A673 (cell line): ENCODE measurements around the gene CHN1. TPM values are rescaled to one million over a fixed set of nuclear protein-coding genes. Genes with fewer than 3 reads are reported as not detected.

Experiments
- BruUV-seq: library from RNA; stranded (reverse); fragments of 400-500 nt; replicated peaks from 2 replicates; lab custom pipeline; 2021; lab: Mats Ljungman, UMichigan
- CTCF ChIA-PET: fragments of 300-600 bp; sonication (Branson Sonifier 250); formaldehyde crosslinking; loops from one replicate; lab custom pipeline; 2022; ENCODE audit warnings: antibody characterized with exemption; lab: Charles Lee
- POLR2A ChIA-PET: fragments of 300-600 bp; sonication (Branson Sonifier 250); formaldehyde crosslinking; loops from one replicate; lab custom pipeline; 2022; ENCODE audit warnings: antibody characterized with exemption; ENCODE audit not compliant: low non-redundant PET; lab: Charles Lee
- DNase-seq: peaks from one replicate; pipeline ENCODE4 v3.0.0-alpha.2; 2015; ENCODE audit warnings: low spot score
- H3K27ac ChIP-seq: fragments of 200-600 bp; sonication (generic); 2 replicates; pipeline ENCODE4 v1.5.1; 2016; ENCODE audit warnings: mixed run types, low read depth, mild to moderate bottlenecking, mixed read lengths, antibody characterized with exemption, low read length; ENCODE audit not compliant: poor library complexity, severe bottlenecking
- H3K27me3 ChIP-seq: fragments of 200-600 bp; sonication (generic); replicated peaks from 2 replicates; pipeline ENCODE4 v1.6.1; 2017; ENCODE audit warnings: mixed run types, low read depth, mild to moderate bottlenecking, mixed read lengths, antibody characterized with exemption, low read length; ENCODE audit not compliant: insufficient read depth, poor library complexity
- H3K36me3 ChIP-seq: fragments of 200-600 bp; sonication (generic); 2 replicates; pipeline ENCODE4 v1.6.1; 2016; ENCODE audit warnings: mixed run types, mild to moderate bottlenecking, mixed read lengths, antibody characterized with exemption, low read length; ENCODE audit not compliant: insufficient read depth, poor library complexity, severe bottlenecking
- H3K4me1 ChIP-seq: fragments of 200-600 bp; sonication (generic); 2 replicates; pipeline ENCODE4 v1.6.1; 2017; ENCODE audit warnings: mixed run types, mild to moderate bottlenecking, mixed read lengths, antibody characterized with exemption, low read length; ENCODE audit not compliant: insufficient read depth, poor library complexity, severe bottlenecking
- H3K4me3 ChIP-seq: fragments of 200-600 bp; sonication (generic); 2 replicates; pipeline ENCODE4 v1.5.1; 2016; ENCODE audit warnings: low read depth, mixed run types, mild to moderate bottlenecking, mixed read lengths, low read length; ENCODE audit not compliant: poor library complexity, severe bottlenecking
- H3K9me3 ChIP-seq: fragments of 200-600 bp; sonication (generic); 2 replicates; pipeline ENCODE4 v1.6.1; 2016; ENCODE audit warnings: mixed run types, low read depth, mild to moderate bottlenecking, mixed read lengths, antibody characterized with exemption, low read length; ENCODE audit not compliant: poor library complexity, severe bottlenecking
- EZH2 ChIP-seq: fragments of 200-600 bp; sonication (generic); IDR thresholded peaks from 2 replicates; pipeline ENCODE4 v1.6.1; 2017; ENCODE audit warnings: borderline replicate concordance, low read depth, mild to moderate bottlenecking, mixed read lengths, antibody characterized with exemption, low read length; ENCODE audit not compliant: poor library complexity, severe bottlenecking
- intact Hi-C: fragments of 100-400 bp; cut with micrococcal nuclease; formaldehyde crosslinking; loops from one replicate; pipeline ENCODE4 v1.10.0; 2022; ENCODE audit not compliant: unreplicated experiment
- total RNA-seq: library from RNA; stranded (reverse); gene quantifications from 2 replicates; pipeline ENCODE4 v1.2.3, GENCODE V29; 2021
- TF ChIP-seq, protein P1 (sequence below): fragments of 300-800, 200-600 bp; sonication (generic); conservative IDR thresholded peaks from 2 replicates; pipeline ENCODE4 v1.5.1; 2017; ENCODE audit warnings: low read depth, mild to moderate bottlenecking, antibody characterized with exemption, low read length, moderate library complexity, mixed read lengths

The CHN1 gene
- total RNA-seq, 1 experiment from 2014 or later: 11.3 TPM

GRCh38 chr2:174777347-174778084, 227.7 kb downstream of the CHN1 start:
- Histone ChIP-seq H3K27me3 (no peaks in the 10 kb centered on the region), H3K9me3 (no peaks in the 10 kb centered on the region), H3K27ac (no peak overlapping the region), H3K36me3 (no peaks in the 10 kb centered on the region), H3K4me1 (peaks cover 3% of the 10 kb centered on the region), H3K4me3 (no peak overlapping the region)
- no peak for DNase-seq
- TF ChIP-seq, protein P1, sequence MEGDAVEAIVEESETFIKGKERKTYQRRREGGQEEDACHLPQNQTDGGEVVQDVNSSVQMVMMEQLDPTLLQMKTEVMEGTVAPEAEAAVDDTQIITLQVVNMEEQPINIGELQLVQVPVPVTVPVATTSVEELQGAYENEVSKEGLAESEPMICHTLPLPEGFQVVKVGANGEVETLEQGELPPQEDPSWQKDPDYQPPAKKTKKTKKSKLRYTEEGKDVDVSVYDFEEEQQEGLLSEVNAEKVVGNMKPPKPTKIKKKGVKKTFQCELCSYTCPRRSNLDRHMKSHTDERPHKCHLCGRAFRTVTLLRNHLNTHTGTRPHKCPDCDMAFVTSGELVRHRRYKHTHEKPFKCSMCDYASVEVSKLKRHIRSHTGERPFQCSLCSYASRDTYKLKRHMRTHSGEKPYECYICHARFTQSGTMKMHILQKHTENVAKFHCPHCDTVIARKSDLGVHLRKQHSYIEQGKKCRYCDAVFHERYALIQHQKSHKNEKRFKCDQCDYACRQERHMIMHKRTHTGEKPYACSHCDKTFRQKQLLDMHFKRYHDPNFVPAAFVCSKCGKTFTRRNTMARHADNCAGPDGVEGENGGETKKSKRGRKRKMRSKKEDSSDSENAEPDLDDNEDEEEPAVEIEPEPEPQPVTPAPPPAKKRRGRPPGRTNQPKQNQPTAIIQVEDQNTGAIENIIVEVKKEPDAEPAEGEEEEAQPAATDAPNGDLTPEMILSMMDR: no peak
- TF ChIP-seq EZH2: no peak
- BruUV-seq: no TSS peak
- POLR2A ChIA-PET: no interaction called here
- CTCF ChIA-PET: no interaction called here
- intact Hi-C loops: no loop called here

DNA sequence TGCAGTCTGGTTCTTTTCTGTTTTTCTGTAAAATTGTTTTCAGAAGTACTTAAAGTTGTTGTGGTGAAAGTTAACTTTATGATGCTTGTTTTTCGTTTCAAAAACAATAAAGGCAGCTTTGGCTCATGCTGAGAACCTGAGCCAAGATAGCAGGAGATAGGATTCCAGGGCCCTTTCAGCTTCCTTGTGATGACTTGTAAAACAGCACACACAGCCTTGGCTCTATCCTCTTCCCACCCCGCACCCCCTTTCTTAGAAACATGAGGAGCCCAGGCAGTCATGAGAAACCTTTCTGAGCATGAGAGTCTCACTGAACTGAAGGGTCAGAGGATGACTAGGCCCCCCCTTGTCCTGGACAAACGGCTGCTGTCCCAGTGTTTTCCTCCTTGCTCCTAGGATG, 228.5 kb downstream of the CHN1 start:
- intact Hi-C loops: no loop called here
- ChIA-PET CTCF (no interaction called here), POLR2A (no interaction called here)
- Histone ChIP-seq H3K27ac (no peak overlapping the region), H3K27me3 (no peaks in the 10 kb centered on the region), H3K4me3 (no peak overlapping the region), H3K9me3 (no peaks in the 10 kb centered on the region), H3K4me1 (peaks cover 3% of the 10 kb centered on the region), H3K36me3 (no peaks in the 10 kb centered on the region)
- BruUV-seq: no TSS peak
- TF ChIP-seq, protein P1: no peak
- TF ChIP-seq EZH2: no peak
- no peak for DNase-seq

DNA sequence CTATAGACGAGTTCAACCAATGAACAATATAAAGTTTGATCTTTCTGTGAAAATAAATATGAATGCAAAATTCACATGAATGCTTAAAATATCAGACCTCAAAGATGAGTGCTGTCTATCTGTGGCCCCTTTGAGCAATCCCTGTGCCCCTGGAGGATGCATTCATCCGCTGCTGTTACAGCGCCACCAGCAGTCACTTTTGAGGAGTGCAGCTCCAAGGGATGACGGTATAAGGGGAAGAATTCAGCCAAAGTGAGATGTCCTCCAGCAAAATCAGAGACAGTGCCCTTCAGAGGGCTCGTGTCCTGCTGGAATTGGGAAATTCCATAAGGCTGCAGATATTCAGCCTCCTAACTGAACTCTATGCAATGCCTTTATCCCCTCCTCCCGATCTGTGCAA, 229.0 kb downstream of the CHN1 start:
- intact Hi-C loops: no loop called here
- Histone ChIP-seq H3K9me3 (no peaks in the 10 kb centered on the region), H3K36me3 (no peaks in the 10 kb centered on the region), H3K27ac (no peak overlapping the region), H3K4me3 (no peak overlapping the region), H3K27me3 (no peaks in the 10 kb centered on the region), H3K4me1 (peaks cover 3% of the 10 kb centered on the region)
- ChIA-PET CTCF (no interaction called here), POLR2A (no interaction called here)
- DNase-seq: peak; percentile 26
- TF ChIP-seq, protein P1: peak; percentile 58
- no peak for TF ChIP-seq EZH2
- BruUV-seq: no TSS peak
